ENCODE data around the gene SLC33A1.
"Not testable (repeated sequence)": the region's sequence is repeated elsewhere in the genome, so short reads cannot be mapped to it uniquely, and the experiment has no call there.

Gene SLC33A1

GRCh38 chr3:155854141-155854940 lies at the start of gene SLC33A1:
Gene SLC33A1, minus strand, starts transcription at chr3:155854427. Its CDS starts 430 bp downstream, at chr3:155853997.
- DNase-seq, result peak; percentile 100

GRCh38 chr3:155895379-155895900 lies 41.2 kb upstream of the SLC33A1 start:
- no peak for DNase-seq

GRCh38 chr3:155891321-155891720 lies 37.1 kb upstream of the SLC33A1 start:
- no peak for DNase-seq

- peak; percentile 94 for DNase-seq
These were observed 36.5 kb upstream of the SLC33A1 start for GRCh38 chr3:155890671-155891190.

GRCh38 chr3:155889952-155890351 lies 35.7 kb upstream of the SLC33A1 start:
- DNase-seq, result no peak

- DNase-seq, result no peak
These were observed 35.0 kb upstream of the SLC33A1 start for GRCh38 chr3:155889212-155889611.

GRCh38 chr3:155886915-155887314 lies 32.7 kb upstream of the SLC33A1 start:
- no peak for DNase-seq

- not testable (repeated sequence) for DNase-seq
These were observed 32.1 kb upstream of the SLC33A1 start for GRCh38 chr3:155886348-155886747.

- no peak for DNase-seq
These were observed 31.1 kb upstream of the SLC33A1 start for GRCh38 chr3:155885292-155885691.

GRCh38 chr3:155884292-155884691 lies 30.1 kb upstream of the SLC33A1 start:
- DNase-seq, result no peak

- DNase-seq, result no peak
These were observed 26.1 kb upstream of the SLC33A1 start for GRCh38 chr3:155880286-155880685.

GRCh38 chr3:155876503-155876902 lies 22.3 kb upstream of the SLC33A1 start:
- no peak for DNase-seq

- DNase-seq, result no peak
These were observed 21.8 kb upstream of the SLC33A1 start for GRCh38 chr3:155876037-155876436.

GRCh38 chr3:155872904-155873646 lies 18.8 kb upstream of the SLC33A1 start:
- DNase-seq, result no peak

GRCh38 chr3:155871746-155872158 lies 17.5 kb upstream of the SLC33A1 start:
- no peak for DNase-seq

- peak; percentile 85 for DNase-seq
These were observed 16.9 kb upstream of the SLC33A1 start for GRCh38 chr3:155870945-155871745.

- peak; percentile 97 for DNase-seq
These were observed 16.1 kb upstream of the SLC33A1 start, which contains the start of gene GMPS for GRCh38 chr3:155870133-155870944. Gene GMPS, plus strand, starts transcription at chr3:155870650. Its CDS starts 221 bp downstream, at chr3:155870871.

GRCh38 chr3:155869691-155870090 lies 15.5 kb upstream of the SLC33A1 start:
- no peak for DNase-seq

GRCh38 chr3:155863072-155863784 lies 9.0 kb upstream of the SLC33A1 start:
- peak; percentile 66 for DNase-seq

- peak; percentile 69 for DNase-seq
These were observed 8.2 kb upstream of the SLC33A1 start for GRCh38 chr3:155862290-155862982.
